Neural cell (in vitro differentiated cells): Measurements from ENCODE around the gene RIN3. TPM values are rescaled to one million over a fixed set of nuclear protein-coding genes. Genes with fewer than 3 reads are reported as not detected.

Experiments
- H2AFZ ChIP-seq: fragments of 200-600, 300-800 bp; sonication (generic), shearing (Covaris generic); 2 replicates; pipeline ENCODE4 v1.6.0; 2014; ENCODE audit warnings: low read depth, mild to moderate bottlenecking, antibody characterized with exemption, low read length, moderate library complexity
- H3F3A ChIP-seq: fragments of 200-600 bp; shearing (Covaris generic); 2 replicates; pipeline ENCODE4 v1.6.1; 2016; ENCODE audit warnings: mild to moderate bottlenecking, moderate library complexity, mixed read lengths, antibody characterized with exemption, low read length; ENCODE audit not compliant: insufficient read depth, poor library complexity, severe bottlenecking
- H3K27ac ChIP-seq: fragments of 200-600, 300-800 bp; sonication (generic), shearing (Covaris generic); 2 replicates; pipeline ENCODE4 v1.5.1; 2014; ENCODE audit warnings: mild to moderate bottlenecking, low read length, moderate library complexity
- H3K27me3 ChIP-seq: fragments of 300-800, 200-600 bp; sonication (generic), shearing (Covaris generic); 2 replicates; pipeline ENCODE4 v1.6.0; 2014; ENCODE audit warnings: mild to moderate bottlenecking, low read depth, low read length, moderate library complexity; ENCODE audit not compliant: insufficient read depth
- H3K36me3 ChIP-seq: fragments of 300-800, 200-600 bp; sonication (generic), shearing (Covaris generic); 2 replicates; pipeline ENCODE4 v1.5.1; 2014; ENCODE audit warnings: mild to moderate bottlenecking, antibody characterized with exemption, low read length, moderate library complexity; ENCODE audit not compliant: insufficient read depth
- H3K4me2 ChIP-seq: fragments of 300-800, 200-600 bp; sonication (generic), shearing (Covaris generic); 2 replicates; pipeline ENCODE4 v1.6.0; 2014; ENCODE audit warnings: mild to moderate bottlenecking, low read length
- H3K4me3 ChIP-seq: fragments of 300-800, 200-600 bp; sonication (generic), shearing (Covaris generic); 2 replicates; pipeline ENCODE4 v1.5.1; 2014; ENCODE audit warnings: mild to moderate bottlenecking, low read length, moderate library complexity
- H3K79me2 ChIP-seq: fragments of 200-600 bp; shearing (Covaris generic); replicated peaks from 2 replicates; pipeline ENCODE4 v1.6.0; 2014; ENCODE audit warnings: mild to moderate bottlenecking, low read length, moderate library complexity; ENCODE audit not compliant: insufficient read depth
- H3K9ac ChIP-seq: fragments of 300-800, 200-600 bp; sonication (generic), shearing (Covaris generic); 2 replicates; pipeline ENCODE4 v1.6.1; 2016; ENCODE audit warnings: mild to moderate bottlenecking, low read length, mixed read lengths
- H3K9me2 ChIP-seq: fragments of 200-600 bp; shearing (Covaris generic); 2 replicates; pipeline ENCODE4 v1.6.1; 2016; ENCODE audit warnings: mild to moderate bottlenecking, low read length, mixed read lengths; ENCODE audit not compliant: insufficient read depth
- H3K9me3 ChIP-seq: fragments of 200-600, 300-800 bp; sonication (generic), shearing (Covaris generic); 2 replicates; pipeline ENCODE4 v1.6.1; 2016; ENCODE audit warnings: mild to moderate bottlenecking, mixed run types, low read length, moderate library complexity, mixed read lengths
- H4K20me1 ChIP-seq: fragments of 200-600 bp; shearing (Covaris generic); 2 replicates; pipeline ENCODE4 v1.6.1; 2016; ENCODE audit warnings: mild to moderate bottlenecking, mixed run types; ENCODE audit not compliant: insufficient read depth
- CTCF ChIP-seq: fragments of 450-650 bp; IDR thresholded peaks from 2 replicates; pipeline ENCODE4 v1.5.1; 2014; ENCODE audit warnings: antibody characterized with exemption, mild to moderate bottlenecking, moderate library complexity; ENCODE audit not compliant: poor library complexity, severe bottlenecking
- EP300 ChIP-seq: fragments of 450-650 bp; conservative IDR thresholded peaks from 2 replicates; pipeline ENCODE4 v1.6.1; 2014; ENCODE audit warnings: antibody characterized with exemption, mild to moderate bottlenecking, moderate library complexity; ENCODE audit not compliant: poor library complexity, severe bottlenecking
- EZH2 ChIP-seq: fragments of 200-600, 300-800 bp; shearing (Covaris generic), sonication (generic); IDR thresholded peaks from 2 replicates; pipeline ENCODE4 v1.6.1; 2014; ENCODE audit warnings: antibody characterized with exemption, low read length, borderline replicate concordance, mild to moderate bottlenecking; ENCODE audit not compliant: insufficient read depth, poor library complexity, severe bottlenecking
- MXI1 ChIP-seq: fragments of 450-650 bp; conservative IDR thresholded peaks from 2 replicates; pipeline ENCODE4 v1.6.1; 2014; ENCODE audit warnings: antibody characterized with exemption, mild to moderate bottlenecking; ENCODE audit not compliant: poor library complexity, severe bottlenecking
- POLR2AphosphoS5 ChIP-seq: IDR thresholded peaks from 2 replicates; pipeline ENCODE4 v1.6.1; 2012
- RAD21 ChIP-seq: fragments of 450-650 bp; conservative IDR thresholded peaks from 2 replicates; pipeline ENCODE4 v1.6.1; 2014; ENCODE audit warnings: antibody characterized with exemption, mild to moderate bottlenecking, moderate library complexity
- REST ChIP-seq: IDR thresholded peaks from 2 replicates; pipeline ENCODE4 v1.6.1; 2012; ENCODE audit warnings: borderline replicate concordance
- SMC3 ChIP-seq: fragments of 450-650 bp; conservative IDR thresholded peaks from 2 replicates; pipeline ENCODE4 v1.6.1; 2014; ENCODE audit warnings: antibody characterized with exemption, mild to moderate bottlenecking, moderate library complexity; ENCODE audit not compliant: poor library complexity
- TAF1 ChIP-seq: IDR thresholded peaks from 2 replicates; pipeline ENCODE4 v1.6.1; 2012; ENCODE audit warnings: low read depth
- polyA plus RNA-seq: library from polyadenylated mRNA; depleted of rRNA; stranded (reverse); fragments of >200 nt; gene quantifications from 2 replicates; pipeline ENCODE4 v1.2.3, GENCODE V29; 2014

The RIN3 gene
- polyA plus RNA-seq, 1 donor from 2014 or later: not detected

GRCh38 chr14:92645841-92646478 is 132.4 kb downstream of the RIN3 start:
- H3K79me2 ChIP-seq: no peaks in the 10 kb centered on the region
- peaks cover 5% of the 10 kb centered on the region for H3K9me3 ChIP-seq
- H3K27ac ChIP-seq: no peak overlapping the region
- no peaks in the 10 kb centered on the region for H3K9me2 ChIP-seq
- H3K9ac ChIP-seq: no peak overlapping the region
- H3F3A ChIP-seq: no peaks in the 10 kb centered on the region
- no peaks in the 10 kb centered on the region for H3K27me3 ChIP-seq
- no peaks in the 10 kb centered on the region for H3K36me3 ChIP-seq
- no peak overlapping the region for H3K4me2 ChIP-seq
- TF ChIP-seq EP300 (no peak), REST (no peak), TAF1 (no peak), RAD21 (no peak), POLR2AphosphoS5 (no peak), EZH2 (no peak), MXI1 (no peak), SMC3 (no peak)
- H2AFZ ChIP-seq: no peak overlapping the region
- no peak overlapping the region for H3K4me3 ChIP-seq
- no peaks in the 10 kb centered on the region for H4K20me1 ChIP-seq

GRCh38 chr14:92646952-92647796 is 133.6 kb downstream of the RIN3 start:
- Histone ChIP-seq H3K9ac (no peak overlapping the region), H3F3A (no peaks in the 10 kb centered on the region), H3K4me3 (no peak overlapping the region), H3K4me2 (no peak overlapping the region), H4K20me1 (no peaks in the 10 kb centered on the region), H3K36me3 (no peaks in the 10 kb centered on the region), H3K27me3 (no peaks in the 10 kb centered on the region), H2AFZ (no peak overlapping the region), H3K9me3 (peaks cover 5% of the 10 kb centered on the region), H3K79me2 (no peaks in the 10 kb centered on the region), H3K27ac (peak overlapping the region; percentile 23), H3K9me2 (no peaks in the 10 kb centered on the region)
- no peak for TF ChIP-seq SMC3
- TF ChIP-seq RAD21: no peak

GRCh38 chr14:92647797-92648279 is 134.3 kb downstream of the RIN3 start:
- H3K79me2 ChIP-seq: no peaks in the 10 kb centered on the region
- no peaks in the 10 kb centered on the region for H3K27me3 ChIP-seq
- H3K9ac ChIP-seq: no peak overlapping the region
- TF ChIP-seq POLR2AphosphoS5 (no peak), MXI1 (no peak), EP300 (no peak), EZH2 (no peak), CTCF (no peak), SMC3 (no peak), RAD21 (no peak), REST (no peak), TAF1 (no peak)
- no peaks in the 10 kb centered on the region for H4K20me1 ChIP-seq
- no peaks in the 10 kb centered on the region for H3F3A ChIP-seq
- peak overlapping the region; percentile 23 for H3K27ac ChIP-seq
- no peak overlapping the region for H3K4me2 ChIP-seq
- H3K9me3 ChIP-seq: peaks cover 5% of the 10 kb centered on the region
- H3K4me3 ChIP-seq: no peak overlapping the region
- no peaks in the 10 kb centered on the region for H3K9me2 ChIP-seq
- H3K36me3 ChIP-seq: no peaks in the 10 kb centered on the region
- no peak overlapping the region for H2AFZ ChIP-seq
